ENCODE data around the gene ANO8. TPM values are rescaled to one million over a fixed set of nuclear protein-coding genes. Genes with fewer than 3 reads are reported as not detected.
A peak's percentile ranks its signal among the peaks of the same experiment; 100 is the strongest.

Gene ANO8
- total and polyA plus RNA-seq, 2 experiments from 2014 or later, result 4.5 to 24.9 TPM

DNA sequence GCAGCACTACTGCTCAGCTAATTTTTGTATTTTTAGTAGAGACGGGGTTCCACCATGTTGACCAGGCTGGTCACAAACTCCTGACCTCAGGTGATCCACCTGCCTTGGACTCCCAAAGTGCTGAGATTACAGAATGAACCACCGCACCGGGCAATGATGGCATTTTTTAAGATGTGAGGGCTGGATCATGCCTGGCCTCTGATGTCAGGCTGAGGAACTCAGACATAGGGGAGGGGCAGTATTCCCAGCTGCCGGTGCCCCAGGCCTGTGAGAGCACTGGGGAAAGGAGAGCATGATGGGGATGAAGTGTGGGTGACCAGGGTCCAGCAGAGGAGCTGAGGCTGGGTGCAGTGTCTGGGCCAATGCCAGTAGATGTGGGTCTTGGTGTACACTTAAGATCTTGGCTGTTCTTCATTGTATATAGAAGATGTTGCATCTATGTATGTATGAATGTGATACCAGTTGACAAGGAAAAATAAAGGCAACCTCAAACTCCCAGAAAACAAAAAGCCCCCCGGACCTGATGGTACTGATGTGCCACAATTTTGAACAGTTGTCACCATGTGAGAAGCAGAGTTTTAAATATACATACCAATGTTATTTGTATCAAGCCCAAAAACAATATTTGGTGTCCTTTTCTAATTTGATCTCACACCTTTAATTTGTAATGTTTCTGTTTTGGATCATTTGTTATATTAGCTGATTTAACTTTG, 45.9 kb upstream of the ANO8 start (continued):
- TF ChIP-seq, protein P1, sequence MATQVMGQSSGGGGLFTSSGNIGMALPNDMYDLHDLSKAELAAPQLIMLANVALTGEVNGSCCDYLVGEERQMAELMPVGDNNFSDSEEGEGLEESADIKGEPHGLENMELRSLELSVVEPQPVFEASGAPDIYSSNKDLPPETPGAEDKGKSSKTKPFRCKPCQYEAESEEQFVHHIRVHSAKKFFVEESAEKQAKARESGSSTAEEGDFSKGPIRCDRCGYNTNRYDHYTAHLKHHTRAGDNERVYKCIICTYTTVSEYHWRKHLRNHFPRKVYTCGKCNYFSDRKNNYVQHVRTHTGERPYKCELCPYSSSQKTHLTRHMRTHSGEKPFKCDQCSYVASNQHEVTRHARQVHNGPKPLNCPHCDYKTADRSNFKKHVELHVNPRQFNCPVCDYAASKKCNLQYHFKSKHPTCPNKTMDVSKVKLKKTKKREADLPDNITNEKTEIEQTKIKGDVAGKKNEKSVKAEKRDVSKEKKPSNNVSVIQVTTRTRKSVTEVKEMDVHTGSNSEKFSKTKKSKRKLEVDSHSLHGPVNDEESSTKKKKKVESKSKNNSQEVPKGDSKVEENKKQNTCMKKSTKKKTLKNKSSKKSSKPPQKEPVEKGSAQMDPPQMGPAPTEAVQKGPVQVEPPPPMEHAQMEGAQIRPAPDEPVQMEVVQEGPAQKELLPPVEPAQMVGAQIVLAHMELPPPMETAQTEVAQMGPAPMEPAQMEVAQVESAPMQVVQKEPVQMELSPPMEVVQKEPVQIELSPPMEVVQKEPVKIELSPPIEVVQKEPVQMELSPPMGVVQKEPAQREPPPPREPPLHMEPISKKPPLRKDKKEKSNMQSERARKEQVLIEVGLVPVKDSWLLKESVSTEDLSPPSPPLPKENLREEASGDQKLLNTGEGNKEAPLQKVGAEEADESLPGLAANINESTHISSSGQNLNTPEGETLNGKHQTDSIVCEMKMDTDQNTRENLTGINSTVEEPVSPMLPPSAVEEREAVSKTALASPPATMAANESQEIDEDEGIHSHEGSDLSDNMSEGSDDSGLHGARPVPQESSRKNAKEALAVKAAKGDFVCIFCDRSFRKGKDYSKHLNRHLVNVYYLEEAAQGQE (IDR thresholded peaks at IDR 0.05; ENCODE audit: unreplicated experiment), result no peak
- TF ChIP-seq POLR2AphosphoS5 (IDR thresholded peaks at IDR 0.05; ENCODE audit: low read depth) (no peak), ZNF331 (CRISPR knock-in tag; IDR thresholded peaks at IDR 0.05; ENCODE audit: low read depth) (no peak), STAT1 (IDR thresholded peaks at IDR 0.05; ENCODE audit: unreplicated experiment) (no peak)
- TF ChIP-seq, protein P2, sequence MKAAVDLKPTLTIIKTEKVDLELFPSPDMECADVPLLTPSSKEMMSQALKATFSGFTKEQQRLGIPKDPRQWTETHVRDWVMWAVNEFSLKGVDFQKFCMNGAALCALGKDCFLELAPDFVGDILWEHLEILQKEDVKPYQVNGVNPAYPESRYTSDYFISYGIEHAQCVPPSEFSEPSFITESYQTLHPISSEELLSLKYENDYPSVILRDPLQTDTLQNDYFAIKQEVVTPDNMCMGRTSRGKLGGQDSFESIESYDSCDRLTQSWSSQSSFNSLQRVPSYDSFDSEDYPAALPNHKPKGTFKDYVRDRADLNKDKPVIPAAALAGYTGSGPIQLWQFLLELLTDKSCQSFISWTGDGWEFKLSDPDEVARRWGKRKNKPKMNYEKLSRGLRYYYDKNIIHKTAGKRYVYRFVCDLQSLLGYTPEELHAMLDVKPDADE (IDR thresholded peaks at IDR 0.05), result no peak
- TF ChIP-seq, protein P3, sequence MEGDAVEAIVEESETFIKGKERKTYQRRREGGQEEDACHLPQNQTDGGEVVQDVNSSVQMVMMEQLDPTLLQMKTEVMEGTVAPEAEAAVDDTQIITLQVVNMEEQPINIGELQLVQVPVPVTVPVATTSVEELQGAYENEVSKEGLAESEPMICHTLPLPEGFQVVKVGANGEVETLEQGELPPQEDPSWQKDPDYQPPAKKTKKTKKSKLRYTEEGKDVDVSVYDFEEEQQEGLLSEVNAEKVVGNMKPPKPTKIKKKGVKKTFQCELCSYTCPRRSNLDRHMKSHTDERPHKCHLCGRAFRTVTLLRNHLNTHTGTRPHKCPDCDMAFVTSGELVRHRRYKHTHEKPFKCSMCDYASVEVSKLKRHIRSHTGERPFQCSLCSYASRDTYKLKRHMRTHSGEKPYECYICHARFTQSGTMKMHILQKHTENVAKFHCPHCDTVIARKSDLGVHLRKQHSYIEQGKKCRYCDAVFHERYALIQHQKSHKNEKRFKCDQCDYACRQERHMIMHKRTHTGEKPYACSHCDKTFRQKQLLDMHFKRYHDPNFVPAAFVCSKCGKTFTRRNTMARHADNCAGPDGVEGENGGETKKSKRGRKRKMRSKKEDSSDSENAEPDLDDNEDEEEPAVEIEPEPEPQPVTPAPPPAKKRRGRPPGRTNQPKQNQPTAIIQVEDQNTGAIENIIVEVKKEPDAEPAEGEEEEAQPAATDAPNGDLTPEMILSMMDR (conservative IDR thresholded peaks at IDR 0.05; ENCODE audit: low read depth in 2 of 2), result no peak

DNA sequence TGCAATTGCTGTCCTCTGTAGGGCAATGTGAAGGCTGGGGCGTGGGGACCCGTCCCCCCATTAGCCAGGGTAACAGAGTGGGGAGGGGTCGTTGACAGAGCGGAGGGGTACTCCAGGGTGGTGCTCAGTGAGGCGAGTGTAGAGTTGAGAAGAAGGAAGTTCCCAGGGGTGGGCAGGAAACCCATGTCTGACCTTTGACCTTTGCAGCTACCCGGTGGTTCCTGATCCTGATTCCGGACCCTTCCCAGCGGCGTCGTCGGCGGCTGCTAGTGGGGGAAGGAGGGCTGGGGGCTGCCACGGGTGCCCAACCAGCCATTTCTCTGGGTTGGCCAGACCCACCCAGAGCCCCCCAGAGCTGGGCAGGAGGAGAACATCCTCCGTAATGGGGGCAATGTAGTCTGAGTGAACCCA, 44.6 kb upstream of the ANO8 start:
- Mint-ChIP-seq H3K4me3 (no peak overlapping the region; the same call in 2 of the 3 replicates), H3K9me3 (peaks cover 10% of the 10 kb centered on the region), H3K36me3 (ENCODE audit: low read depth) (peaks cover 7% of the 10 kb centered on the region; the same call in 2 of the 3 replicates), H3K27me3 (ENCODE audit: insufficient read depth, low read depth, poor library complexity) (peaks cover 24% of the 10 kb centered on the region), H3K4me1 (peaks cover 12% of the 10 kb centered on the region), H3K27ac (peak overlapping the region; percentile 60; the same call in 1 of the 2 replicates)
- H3K36me3 ChIP-seq (ENCODE audit: insufficient read depth), result no peaks in the 10 kb centered on the region
- H3K27ac ChIP-seq (ENCODE audit: low read depth), result no peak overlapping the region
- peaks cover 6% of the 10 kb centered on the region; the same call in 1 of the 2 replicates for H3K4me1 ChIP-seq (ENCODE audit: insufficient read depth)
- H3K79me2 ChIP-seq (replicated peaks; ENCODE audit: insufficient read depth), result no peaks in the 10 kb centered on the region
- peak overlapping the region; percentile 60; the same call in 1 of the 2 replicates for H3K4me2 ChIP-seq
- no peaks in the 10 kb centered on the region for H3K9me2 ChIP-seq (ENCODE audit: insufficient read depth)
- no peak overlapping the region for H3K4me3 ChIP-seq
- peak; percentile 74 for DNase-seq (ENCODE audit: low spot score)
- peak overlapping the region; percentile 74 for H2AFZ ChIP-seq
- 0 out of 2 replicates have a peak, but pooled peaks cover 10% of the 10 kb centered on the region for H3F3A ChIP-seq (replicated peaks; ENCODE audit: low read depth)
- H4K20me1 ChIP-seq (replicated peaks; ENCODE audit: insufficient read depth), result no peaks in the 10 kb centered on the region
- H3K27me3 ChIP-seq (ENCODE audit: insufficient read depth), result no peaks in the 10 kb centered on the region
- peak; percentile 80 for ATAC-seq
- TF ChIP-seq, protein P4, sequence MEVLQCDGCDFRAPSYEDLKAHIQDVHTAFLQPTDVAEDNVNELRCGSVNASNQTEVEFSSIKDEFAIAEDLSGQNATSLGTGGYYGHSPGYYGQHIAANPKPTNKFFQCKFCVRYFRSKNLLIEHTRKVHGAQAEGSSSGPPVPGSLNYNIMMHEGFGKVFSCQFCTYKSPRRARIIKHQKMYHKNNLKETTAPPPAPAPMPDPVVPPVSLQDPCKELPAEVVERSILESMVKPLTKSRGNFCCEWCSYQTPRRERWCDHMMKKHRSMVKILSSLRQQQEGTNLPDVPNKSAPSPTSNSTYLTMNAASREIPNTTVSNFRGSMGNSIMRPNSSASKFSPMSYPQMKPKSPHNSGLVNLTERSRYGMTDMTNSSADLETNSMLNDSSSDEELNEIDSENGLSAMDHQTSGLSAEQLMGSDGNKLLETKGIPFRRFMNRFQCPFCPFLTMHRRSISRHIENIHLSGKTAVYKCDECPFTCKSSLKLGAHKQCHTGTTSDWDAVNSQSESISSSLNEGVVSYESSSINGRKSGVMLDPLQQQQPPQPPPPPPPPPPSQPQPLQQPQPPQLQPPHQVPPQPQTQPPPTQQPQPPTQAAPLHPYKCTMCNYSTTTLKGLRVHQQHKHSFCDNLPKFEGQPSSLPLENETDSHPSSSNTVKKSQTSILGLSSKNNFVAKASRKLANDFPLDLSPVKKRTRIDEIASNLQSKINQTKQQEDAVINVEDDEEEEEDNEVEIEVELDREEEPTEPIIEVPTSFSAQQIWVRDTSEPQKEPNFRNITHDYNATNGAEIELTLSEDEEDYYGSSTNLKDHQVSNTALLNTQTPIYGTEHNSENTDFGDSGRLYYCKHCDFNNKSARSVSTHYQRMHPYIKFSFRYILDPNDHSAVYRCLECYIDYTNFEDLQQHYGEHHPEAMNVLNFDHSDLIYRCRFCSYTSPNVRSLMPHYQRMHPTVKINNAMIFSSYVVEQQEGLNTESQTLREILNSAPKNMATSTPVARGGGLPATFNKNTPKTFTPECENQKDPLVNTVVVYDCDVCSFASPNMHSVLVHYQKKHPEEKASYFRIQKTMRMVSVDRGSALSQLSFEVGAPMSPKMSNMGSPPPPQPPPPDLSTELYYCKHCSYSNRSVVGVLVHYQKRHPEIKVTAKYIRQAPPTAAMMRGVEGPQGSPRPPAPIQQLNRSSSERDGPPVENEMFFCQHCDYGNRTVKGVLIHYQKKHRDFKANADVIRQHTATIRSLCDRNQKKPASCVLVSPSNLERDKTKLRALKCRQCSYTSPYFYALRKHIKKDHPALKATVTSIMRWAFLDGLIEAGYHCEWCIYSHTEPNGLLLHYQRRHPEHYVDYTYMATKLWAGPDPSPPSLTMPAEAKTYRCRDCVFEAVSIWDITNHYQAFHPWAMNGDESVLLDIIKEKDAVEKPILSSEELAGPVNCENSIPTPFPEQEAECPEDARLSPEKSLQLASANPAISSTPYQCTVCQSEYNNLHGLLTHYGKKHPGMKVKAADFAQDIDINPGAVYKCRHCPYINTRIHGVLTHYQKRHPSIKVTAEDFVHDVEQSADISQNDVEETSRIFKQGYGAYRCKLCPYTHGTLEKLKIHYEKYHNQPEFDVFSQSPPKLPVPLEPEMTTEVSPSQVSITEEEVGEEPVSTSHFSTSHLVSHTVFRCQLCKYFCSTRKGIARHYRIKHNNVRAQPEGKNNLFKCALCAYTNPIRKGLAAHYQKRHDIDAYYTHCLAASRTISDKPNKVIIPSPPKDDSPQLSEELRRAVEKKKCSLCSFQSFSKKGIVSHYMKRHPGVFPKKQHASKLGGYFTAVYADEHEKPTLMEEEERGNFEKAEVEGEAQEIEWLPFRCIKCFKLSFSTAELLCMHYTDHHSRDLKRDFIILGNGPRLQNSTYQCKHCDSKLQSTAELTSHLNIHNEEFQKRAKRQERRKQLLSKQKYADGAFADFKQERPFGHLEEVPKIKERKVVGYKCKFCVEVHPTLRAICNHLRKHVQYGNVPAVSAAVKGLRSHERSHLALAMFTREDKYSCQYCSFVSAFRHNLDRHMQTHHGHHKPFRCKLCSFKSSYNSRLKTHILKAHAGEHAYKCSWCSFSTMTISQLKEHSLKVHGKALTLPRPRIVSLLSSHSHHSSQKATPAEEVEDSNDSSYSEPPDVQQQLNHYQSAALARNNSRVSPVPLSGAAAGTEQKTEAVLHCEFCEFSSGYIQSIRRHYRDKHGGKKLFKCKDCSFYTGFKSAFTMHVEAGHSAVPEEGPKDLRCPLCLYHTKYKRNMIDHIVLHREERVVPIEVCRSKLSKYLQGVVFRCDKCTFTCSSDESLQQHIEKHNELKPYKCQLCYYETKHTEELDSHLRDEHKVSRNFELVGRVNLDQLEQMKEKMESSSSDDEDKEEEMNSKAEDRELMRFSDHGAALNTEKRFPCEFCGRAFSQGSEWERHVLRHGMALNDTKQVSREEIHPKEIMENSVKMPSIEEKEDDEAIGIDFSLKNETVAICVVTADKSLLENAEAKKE (CRISPR knock-in tag; IDR thresholded peaks at IDR 0.05), result no peak
- no peak for TF ChIP-seq EZH2 (IDR thresholded peaks at IDR 0.05; ENCODE audit: low read depth, unreplicated experiment)
- no peak for TF ChIP-seq JUNB (IDR thresholded peaks at IDR 0.05; ENCODE audit: unreplicated experiment)
- TF ChIP-seq ZNF114 (CRISPR knock-in tag; IDR thresholded peaks at IDR 0.05), result no peak
- TF ChIP-seq, protein P2 (IDR thresholded peaks at IDR 0.05), result no peak
